ENCODE data around the gene ACOT11. TPM values are rescaled to one million over a fixed set of nuclear protein-coding genes. Genes with fewer than 3 reads are reported as not detected.

ACOT11 gene
- 5.9 TPM for polyA plus RNA-seq (2013)

DNA sequence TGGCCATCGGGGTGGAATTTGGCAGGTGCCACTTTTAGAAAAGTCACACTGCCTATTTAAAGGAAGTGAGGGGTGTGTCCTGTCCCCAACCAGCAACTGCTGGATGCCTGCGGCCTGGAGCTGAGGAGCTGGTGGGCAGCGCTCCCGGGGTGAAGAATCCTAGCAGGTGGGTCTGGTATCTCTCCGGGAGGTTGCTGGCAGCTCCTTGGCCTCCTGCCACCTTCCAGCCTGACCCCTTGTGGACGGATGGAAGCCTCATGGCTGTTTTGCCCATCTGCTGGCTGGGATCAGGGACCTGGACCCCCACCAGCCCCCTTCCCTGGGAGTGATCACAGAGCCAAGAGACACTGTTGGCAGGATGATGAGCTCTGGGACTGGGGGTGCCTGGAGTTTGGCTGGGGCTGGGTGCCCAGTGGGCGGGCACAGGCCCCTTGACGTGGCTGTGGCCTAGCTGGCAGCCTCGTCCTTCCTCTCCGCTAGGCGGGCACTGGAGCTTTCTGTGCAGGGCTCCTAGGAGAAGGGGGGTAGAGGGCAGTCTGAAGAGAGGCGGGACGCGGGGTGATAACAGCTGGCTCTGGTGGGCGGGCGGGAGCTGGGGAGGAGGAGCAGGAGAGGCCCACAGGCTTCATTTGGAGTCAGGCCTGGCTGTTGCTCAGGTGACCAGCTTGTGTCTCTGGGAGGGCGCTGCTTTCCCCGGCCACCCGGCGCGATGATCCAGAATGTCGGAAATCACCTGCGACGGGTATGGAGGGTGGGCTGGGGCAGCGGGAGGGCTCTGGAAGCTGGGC is at the start of gene ACOT11:
Gene ACOT11 (plus strand): TSS at position 628 of the 788 bp plus-strand sequence. CDS start 82 bp downstream, at position 710.
- ChIA-PET POLR2A (interaction anchor here (1.2 to 2.7 kb wide), 2 partner anchors 18 to 56 kb away, joined by 4 to 8 read pairs; no protein-coding TSS in a partner anchor), CTCF (interaction anchor here (0.8 to 4.0 kb wide), 23 partner anchors 9 to 500 kb away, joined by 3 to 21 read pairs (median 4); no protein-coding TSS in a partner anchor)
- H3K9me3 ChIP-seq (ENCODE audit: control extremely low read depth in 1 of 5, control insufficient read depth in 4 of 5, insufficient read depth in 2 of 5, low read depth in 1 of 5, low read length in 4 of 5): no peaks in the 10 kb centered on the region
- WGBS (ENCODE audit: insufficient coverage): 5% methylated on average over 14 of the region's 25 CpGs
- H3K27me3 ChIP-seq (replicated peaks in 2 of 5; ENCODE audit: control insufficient read depth in 4 of 5, insufficient read depth in 5 of 5, low read length in 4 of 5): no peaks in the 10 kb centered on the region
- H3K4me3 ChIP-seq (ENCODE audit: control insufficient read depth in 1 of 7, extremely low read depth in 1 of 7, insufficient read depth in 4 of 7, low read depth in 2 of 7, low read length in 6 of 7): peak within 1 kb of the TSS in 5 of 7 experiments; percentile 17 to 62 (median 36)
- H3K36me3 ChIP-seq (ENCODE audit: control insufficient read depth in 4 of 4, insufficient read depth in 4 of 4, low read length in 3 of 4): peaks cover 0 to 3% (median 1%) of the 10 kb centered on the region in 4 experiments
- peak within 1 kb of the TSS; percentile 42 to 69 for H3K27ac ChIP-seq (ENCODE audit: insufficient read depth in 1 of 2, low read depth in 1 of 2, low read length in 2 of 2, poor library complexity in 1 of 2, severe bottlenecking in 2 of 2)
- H3K4me1 ChIP-seq (ENCODE audit: control extremely low read depth in 1 of 4, control insufficient read depth in 4 of 4, insufficient read depth in 4 of 4, low read length in 3 of 4): peaks cover 0 to 62% (median 37%) of the 10 kb centered on the region in 4 experiments
- DNase-seq: peak; percentile 87 to 93 (median 90)

DNA sequence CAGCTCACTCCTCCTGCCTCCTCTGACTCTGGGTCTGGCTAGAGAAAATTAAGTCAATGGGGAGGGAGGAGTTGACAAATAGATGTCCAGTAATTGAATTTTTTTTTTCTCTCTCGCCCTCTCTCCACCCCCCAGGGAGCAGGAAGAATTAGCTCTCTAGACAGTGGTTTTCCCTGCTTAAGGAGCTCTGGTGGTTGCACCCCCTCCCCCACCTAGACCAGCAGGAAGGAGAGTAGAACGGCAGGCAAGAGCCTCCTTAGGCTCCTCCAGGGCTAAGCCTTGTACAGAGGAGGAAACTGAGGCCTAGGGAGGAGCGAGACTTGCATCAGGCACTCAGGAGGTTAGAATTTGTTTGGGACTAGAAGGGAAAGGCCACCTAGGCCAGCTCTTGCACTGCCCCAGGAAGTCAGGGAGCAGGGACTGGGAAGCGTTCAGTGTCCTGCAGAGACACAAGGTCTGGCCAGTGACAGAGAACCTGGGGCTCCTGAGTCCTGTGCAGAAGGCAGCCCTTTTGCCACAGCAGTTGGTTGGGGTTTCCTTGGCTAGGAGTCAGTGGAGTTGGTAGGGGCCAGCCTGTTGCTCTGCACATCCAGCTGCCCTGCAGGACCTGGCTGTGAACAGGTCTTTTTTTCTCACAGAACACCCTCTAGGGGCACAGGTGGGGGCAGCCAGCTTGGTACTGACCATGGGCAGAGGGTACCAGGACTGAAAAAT is 49.5 kb upstream of the ACOT11 start:
- 77% methylated on average over 3 of the region's 4 CpGs for WGBS (ENCODE audit: insufficient coverage)
- Histone ChIP-seq H3K4me1 (ENCODE audit: control extremely low read depth in 1 of 4, control insufficient read depth in 4 of 4, insufficient read depth in 4 of 4, low read length in 3 of 4) (peaks cover 0 to 24% (median 19%) of the 10 kb centered on the region in 4 experiments), H3K27me3 (replicated peaks in 2 of 5; ENCODE audit: control insufficient read depth in 4 of 5, insufficient read depth in 5 of 5, low read length in 4 of 5) (no peaks in the 10 kb centered on the region), H3K4me3 (ENCODE audit: control insufficient read depth in 1 of 7, extremely low read depth in 1 of 7, insufficient read depth in 4 of 7, low read depth in 2 of 7, low read length in 6 of 7) (peak overlapping the region in 5 of 7 experiments; percentile 12 to 76 (median 61)), H3K36me3 (ENCODE audit: control insufficient read depth in 4 of 4, insufficient read depth in 4 of 4, low read length in 3 of 4) (no peaks in the 10 kb centered on the region), H3K9me3 (ENCODE audit: control extremely low read depth in 1 of 5, control insufficient read depth in 4 of 5, insufficient read depth in 2 of 5, low read depth in 1 of 5, low read length in 4 of 5) (peaks cover 0 to 4% (median 0%) of the 10 kb centered on the region in 5 experiments), H3K27ac (ENCODE audit: insufficient read depth in 1 of 2, low read depth in 1 of 2, low read length in 2 of 2, poor library complexity in 1 of 2, severe bottlenecking in 2 of 2) (no peak overlapping the region)
- CTCF ChIA-PET: interaction anchor here (0.6 to 2.1 kb wide), 8 partner anchors 8 to 321 kb away, joined by 3 to 12 read pairs (median 4); partner anchors contain the start of gene ACOT11
- POLR2A ChIA-PET: no interaction called here
- no peak for DNase-seq

DNA sequence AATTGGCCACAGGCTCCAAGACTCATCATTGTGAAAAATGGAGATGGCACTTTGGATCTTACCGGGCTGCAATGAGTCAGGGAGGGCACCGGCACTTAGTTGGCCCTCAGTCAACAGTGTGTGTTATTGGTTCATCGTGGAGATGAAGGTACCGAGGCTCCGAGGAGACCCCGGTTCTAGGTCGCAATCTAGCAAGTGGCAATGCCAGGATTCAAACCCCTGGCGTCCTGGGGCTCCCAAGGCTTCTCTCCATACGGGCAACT is 49.0 kb upstream of the ACOT11 start:
- POLR2A ChIA-PET: no interaction called here
- Histone ChIP-seq H3K9me3 (ENCODE audit: control extremely low read depth in 1 of 5, control insufficient read depth in 4 of 5, insufficient read depth in 2 of 5, low read depth in 1 of 5, low read length in 4 of 5) (peaks cover 0 to 4% (median 0%) of the 10 kb centered on the region in 5 experiments), H3K4me1 (ENCODE audit: control extremely low read depth in 1 of 4, control insufficient read depth in 4 of 4, insufficient read depth in 4 of 4, low read length in 3 of 4) (peaks cover 0 to 24% (median 19%) of the 10 kb centered on the region in 4 experiments), H3K27ac (ENCODE audit: insufficient read depth in 1 of 2, low read depth in 1 of 2, low read length in 2 of 2, poor library complexity in 1 of 2, severe bottlenecking in 2 of 2) (no peak overlapping the region), H3K27me3 (replicated peaks in 2 of 5; ENCODE audit: control insufficient read depth in 4 of 5, insufficient read depth in 5 of 5, low read length in 4 of 5) (no peaks in the 10 kb centered on the region), H3K4me3 (ENCODE audit: control insufficient read depth in 1 of 7, extremely low read depth in 1 of 7, insufficient read depth in 4 of 7, low read depth in 2 of 7, low read length in 6 of 7) (peak overlapping the region in 6 of 7 experiments; percentile 12 to 76 (median 54)), H3K36me3 (ENCODE audit: control insufficient read depth in 4 of 4, insufficient read depth in 4 of 4, low read length in 3 of 4) (no peaks in the 10 kb centered on the region)
- 60% methylated on average over 2 of the region's 9 CpGs for WGBS (ENCODE audit: insufficient coverage)
- DNase-seq: no peak
- CTCF ChIA-PET: interaction anchor here (0.6 to 2.1 kb wide), 8 partner anchors 9 to 321 kb away, joined by 3 to 12 read pairs (median 4); partner anchors contain the start of gene ACOT11

DNA sequence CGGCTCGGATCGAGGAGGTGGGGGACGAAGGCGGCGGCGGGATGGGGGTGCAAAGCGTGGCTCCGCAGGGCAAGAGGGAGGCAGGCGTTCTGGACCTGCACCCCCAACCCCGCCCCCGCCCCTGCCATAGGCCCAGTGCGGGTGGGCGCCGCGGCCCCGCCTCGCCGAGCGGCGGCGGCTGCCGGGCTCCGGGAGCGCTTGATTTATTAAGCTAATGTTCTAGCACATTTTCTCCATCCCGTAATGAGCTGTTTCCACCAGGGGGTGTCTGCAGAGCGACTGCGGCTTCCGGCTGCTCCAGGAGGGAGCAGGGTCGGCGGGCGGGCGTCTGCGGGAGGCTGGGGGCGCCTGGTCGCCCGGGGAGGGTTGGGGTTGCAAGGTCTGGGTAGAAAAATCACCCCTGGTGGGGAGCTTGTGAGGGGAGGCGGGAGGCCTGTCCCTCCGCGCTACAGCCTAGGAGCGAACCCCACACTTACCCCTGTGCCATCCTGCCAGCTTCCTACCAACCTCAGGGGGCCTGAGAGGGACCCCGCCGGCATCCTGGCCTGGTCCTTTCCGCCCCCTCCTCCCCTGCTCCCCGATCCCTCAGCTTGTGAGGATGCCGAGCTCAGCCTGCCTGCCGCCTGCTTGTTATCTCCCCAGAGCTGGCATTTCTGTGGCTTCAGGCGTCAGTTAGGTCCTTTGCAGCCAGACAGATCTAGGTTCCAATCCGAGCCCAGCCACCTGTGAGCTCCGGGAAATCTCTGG is 48.5 kb upstream of the ACOT11 start:
- Histone ChIP-seq H3K27me3 (replicated peaks in 2 of 5; ENCODE audit: control insufficient read depth in 4 of 5, insufficient read depth in 5 of 5, low read length in 4 of 5) (no peaks in the 10 kb centered on the region), H3K4me3 (ENCODE audit: control insufficient read depth in 1 of 7, extremely low read depth in 1 of 7, insufficient read depth in 4 of 7, low read depth in 2 of 7, low read length in 6 of 7) (peak overlapping the region; percentile 12 to 76 (median 48)), H3K27ac (ENCODE audit: insufficient read depth in 1 of 2, low read depth in 1 of 2, low read length in 2 of 2, poor library complexity in 1 of 2, severe bottlenecking in 2 of 2) (no peak overlapping the region), H3K4me1 (ENCODE audit: control extremely low read depth in 1 of 4, control insufficient read depth in 4 of 4, insufficient read depth in 4 of 4, low read length in 3 of 4) (peaks cover 0 to 24% (median 19%) of the 10 kb centered on the region in 4 experiments), H3K9me3 (ENCODE audit: control extremely low read depth in 1 of 5, control insufficient read depth in 4 of 5, insufficient read depth in 2 of 5, low read depth in 1 of 5, low read length in 4 of 5) (peaks cover 0 to 4% (median 0%) of the 10 kb centered on the region in 5 experiments), H3K36me3 (ENCODE audit: control insufficient read depth in 4 of 4, insufficient read depth in 4 of 4, low read length in 3 of 4) (no peaks in the 10 kb centered on the region)
- 0% methylated on average over 22 of the region's 50 CpGs for WGBS (ENCODE audit: insufficient coverage)
- ChIA-PET CTCF (interaction anchor here (0.6 to 2.1 kb wide), 9 partner anchors 9 to 320 kb away, joined by 3 to 12 read pairs (median 4); partner anchors contain the start of gene ACOT11), POLR2A (no interaction called here)
- DNase-seq: peak in 2 of 3 donors; percentile 79 to 83

DNA sequence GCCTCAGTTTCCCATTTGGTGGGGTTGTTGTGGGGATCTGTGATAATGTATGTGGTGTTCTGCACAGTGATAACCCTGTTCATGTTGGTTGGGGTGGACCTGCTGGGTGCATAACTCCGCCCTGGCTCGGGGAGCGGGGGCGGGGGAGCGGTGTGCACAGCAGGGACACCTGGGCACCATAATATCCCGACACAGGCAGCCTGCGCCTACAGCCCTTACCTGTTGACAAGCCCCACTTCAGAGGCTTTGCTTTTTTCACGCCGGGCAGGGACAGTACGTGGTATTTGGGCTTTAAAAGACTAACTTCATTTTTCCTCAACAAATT is 48.0 kb upstream of the ACOT11 start:
- WGBS (ENCODE audit: insufficient coverage): 94% methylated on average over 5 of the region's 10 CpGs
- peak overlapping the region in 2 of 7 experiments; percentile 61 to 76 for H3K4me3 ChIP-seq (ENCODE audit: control insufficient read depth in 1 of 7, extremely low read depth in 1 of 7, insufficient read depth in 4 of 7, low read depth in 2 of 7, low read length in 6 of 7)
- peaks cover 0 to 4% (median 0%) of the 10 kb centered on the region in 5 experiments for H3K9me3 ChIP-seq (ENCODE audit: control extremely low read depth in 1 of 5, control insufficient read depth in 4 of 5, insufficient read depth in 2 of 5, low read depth in 1 of 5, low read length in 4 of 5)
- no peak for DNase-seq
- POLR2A ChIA-PET: no interaction called here
- H3K4me1 ChIP-seq (ENCODE audit: control extremely low read depth in 1 of 4, control insufficient read depth in 4 of 4, insufficient read depth in 4 of 4, low read length in 3 of 4): peaks cover 0 to 24% (median 19%) of the 10 kb centered on the region in 4 experiments
- CTCF ChIA-PET: interaction anchor here (0.8 to 2.1 kb wide), 6 partner anchors 11 to 239 kb away, joined by 3 to 12 read pairs (median 4); partner anchors contain the start of gene ACOT11
- no peaks in the 10 kb centered on the region for H3K27me3 ChIP-seq (replicated peaks in 2 of 5; ENCODE audit: control insufficient read depth in 4 of 5, insufficient read depth in 5 of 5, low read length in 4 of 5)
- no peaks in the 10 kb centered on the region for H3K36me3 ChIP-seq (ENCODE audit: control insufficient read depth in 4 of 4, insufficient read depth in 4 of 4, low read length in 3 of 4)
- H3K27ac ChIP-seq (ENCODE audit: insufficient read depth in 1 of 2, low read depth in 1 of 2, low read length in 2 of 2, poor library complexity in 1 of 2, severe bottlenecking in 2 of 2): no peak overlapping the region

DNA sequence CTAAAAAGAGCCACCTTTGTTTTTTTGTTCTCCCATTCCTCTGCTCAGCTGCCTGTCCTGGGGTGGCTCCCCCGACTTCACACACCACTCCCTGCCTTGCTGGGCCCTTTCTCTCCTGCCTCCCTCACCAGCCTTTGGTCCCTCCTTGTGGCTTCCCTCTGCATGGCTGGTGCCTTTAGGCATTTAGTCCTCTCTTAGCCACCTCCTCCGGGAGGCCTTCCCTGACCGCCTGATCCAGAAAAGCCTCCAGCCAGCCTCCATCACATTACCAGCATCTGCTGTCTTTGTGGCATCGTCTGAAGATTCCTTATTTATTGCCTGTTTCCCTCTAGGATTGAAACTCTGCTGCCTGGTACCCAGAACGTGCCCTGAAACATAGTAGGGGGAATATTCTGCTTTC is 46.2 kb upstream of the ACOT11 start:
- Histone ChIP-seq H3K27me3 (replicated peaks in 2 of 5; ENCODE audit: control insufficient read depth in 4 of 5, insufficient read depth in 5 of 5, low read length in 4 of 5) (no peaks in the 10 kb centered on the region), H3K9me3 (ENCODE audit: control extremely low read depth in 1 of 5, control insufficient read depth in 4 of 5, insufficient read depth in 2 of 5, low read depth in 1 of 5, low read length in 4 of 5) (peaks cover 0 to 3% (median 0%) of the 10 kb centered on the region in 5 experiments), H3K27ac (ENCODE audit: insufficient read depth in 1 of 2, low read depth in 1 of 2, low read length in 2 of 2, poor library complexity in 1 of 2, severe bottlenecking in 2 of 2) (no peak overlapping the region), H3K4me1 (ENCODE audit: control extremely low read depth in 1 of 4, control insufficient read depth in 4 of 4, insufficient read depth in 4 of 4, low read length in 3 of 4) (peaks cover 0 to 31% (median 21%) of the 10 kb centered on the region in 4 experiments), H3K36me3 (ENCODE audit: control insufficient read depth in 4 of 4, insufficient read depth in 4 of 4, low read length in 3 of 4) (no peaks in the 10 kb centered on the region), H3K4me3 (ENCODE audit: control insufficient read depth in 1 of 7, extremely low read depth in 1 of 7, insufficient read depth in 4 of 7, low read depth in 2 of 7, low read length in 6 of 7) (no peak overlapping the region)
- 100% methylated on average over 4 of the region's 5 CpGs for WGBS (ENCODE audit: insufficient coverage)
- ChIA-PET CTCF (interaction anchor here (1.4 kb wide), 1 partner anchor 13 kb away, joined by 3 read pairs; no protein-coding TSS in a partner anchor), POLR2A (no interaction called here)
- DNase-seq: no peak

Measured in common myeloid progenitor, CD34-positive (primary cell).